Gastroesophageal sphincter (tissue), 3 donors: ENCODE measurements around the gene GSG1L2.

Experiments
- CTCF ChIP-seq, 4 experiments: fragments of 200-600 bp in 2 of 4; fragments of 450-650 bp in 2 of 4; sonication (generic) in 1 of 4; IDR thresholded peaks; one replicate each; pipeline ENCODE4 v1.5.1; 2017 to 2019; ENCODE audit warnings: antibody characterized with exemption in 4 of 4, mild to moderate bottlenecking in 2 of 4, moderate library complexity in 2 of 4
- POLR2A ChIP-seq, 2 donors: fragments of 450-650 bp; IDR thresholded peaks; one replicate each; pipeline ENCODE4 v1.6.1; 2017; ENCODE audit warnings: antibody characterized with exemption in 2 of 2, mild to moderate bottlenecking in 2 of 2, moderate library complexity in 1 of 2
- POLR2AphosphoS5 ChIP-seq: sonication (generic); formaldehyde crosslinking; IDR thresholded peaks from one replicate; pipeline ENCODE4 v1.6.1; 2017; ENCODE audit warnings: antibody characterized with exemption

GRCh38 chr17:9842057-9842758, 20.3 kb upstream of the GSG1L2 start:
- no peak for TF ChIP-seq POLR2A (IDR thresholded peaks at IDR 0.05)
- TF ChIP-seq CTCF (IDR thresholded peaks at IDR 0.05): peak in 2 of 4 experiments; percentile 12 to 19
- TF ChIP-seq POLR2AphosphoS5: peak; percentile 91
